GM15510 (cell line): Measurements from ENCODE around the gene GFY.

Source experiments
- POLR2A ChIP-seq: IDR thresholded peaks from 3 replicates; pipeline ENCODE4 v1.6.1; 2011; ENCODE audit warnings: borderline replicate concordance; ENCODE audit not compliant: insufficient read length; ENCODE audit errors: extremely low read depth

Gene GFY

DNA sequence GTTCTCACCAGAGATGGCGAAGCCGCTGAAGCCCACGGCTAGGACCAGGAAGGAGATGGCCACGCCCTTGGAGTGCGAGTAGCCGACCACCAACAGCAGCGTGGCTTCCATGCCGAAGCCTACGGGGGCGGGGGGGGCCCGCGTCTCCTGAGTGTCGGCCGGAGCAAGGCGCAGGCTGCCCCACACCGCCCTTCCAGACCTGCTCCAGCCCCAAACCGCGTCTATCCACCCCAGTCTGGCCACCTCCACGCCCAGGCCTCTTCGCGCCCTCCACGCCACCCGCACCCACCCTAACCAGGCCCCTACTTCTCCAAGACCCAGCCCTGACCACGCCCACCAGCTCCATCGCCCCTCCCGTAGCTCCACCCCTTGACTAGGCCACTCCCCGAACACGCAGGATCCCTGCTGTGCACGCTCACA, 6.2 kb downstream of the GFY start:
- TF ChIP-seq POLR2A: no peak

DNA sequence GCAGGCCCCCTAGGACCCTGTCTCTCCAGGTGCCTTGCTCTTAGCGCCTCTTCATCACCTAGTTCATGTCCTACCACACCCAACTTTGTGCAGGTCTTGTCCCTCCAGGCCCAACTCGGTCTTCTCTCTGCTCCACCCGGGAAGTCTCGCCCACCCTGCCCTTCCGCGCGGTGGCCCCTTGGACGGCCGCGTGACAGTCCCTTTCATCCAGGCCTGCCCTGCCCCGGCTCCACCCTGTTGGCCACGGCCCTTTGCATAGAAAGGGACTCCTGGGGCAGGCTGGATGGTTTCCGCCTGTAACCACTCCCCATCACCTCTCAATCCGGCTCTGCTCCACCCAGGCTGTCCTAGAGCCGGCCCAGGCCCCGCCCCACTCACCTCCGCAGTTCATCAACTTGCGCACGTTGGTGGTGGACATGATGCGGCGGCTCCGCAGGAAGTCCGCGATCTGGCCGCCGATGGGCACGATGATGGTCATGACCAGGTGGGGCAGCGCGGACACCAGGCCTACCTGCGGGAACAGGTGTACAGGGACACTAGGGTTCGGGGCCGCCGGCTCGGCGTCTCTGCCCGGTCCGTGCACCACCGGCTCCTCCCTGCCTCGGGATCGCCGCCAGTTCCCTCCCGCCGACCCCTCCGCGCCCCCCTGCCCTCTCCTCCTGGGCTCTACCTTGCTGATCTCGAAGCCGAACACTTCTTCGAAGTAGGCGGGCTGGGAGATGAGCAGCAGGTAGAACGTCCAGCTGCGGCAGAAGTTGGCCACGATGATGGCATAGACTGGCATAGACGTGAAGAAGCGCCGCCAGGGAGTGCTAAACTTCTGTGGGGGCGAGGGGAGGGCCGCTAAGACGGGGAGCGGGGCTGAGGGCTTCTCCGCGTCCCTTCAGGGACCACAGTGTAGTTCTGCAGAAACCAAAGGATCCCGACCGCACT, 7.2 kb downstream of the GFY start:
- no peak for TF ChIP-seq POLR2A

DNA sequence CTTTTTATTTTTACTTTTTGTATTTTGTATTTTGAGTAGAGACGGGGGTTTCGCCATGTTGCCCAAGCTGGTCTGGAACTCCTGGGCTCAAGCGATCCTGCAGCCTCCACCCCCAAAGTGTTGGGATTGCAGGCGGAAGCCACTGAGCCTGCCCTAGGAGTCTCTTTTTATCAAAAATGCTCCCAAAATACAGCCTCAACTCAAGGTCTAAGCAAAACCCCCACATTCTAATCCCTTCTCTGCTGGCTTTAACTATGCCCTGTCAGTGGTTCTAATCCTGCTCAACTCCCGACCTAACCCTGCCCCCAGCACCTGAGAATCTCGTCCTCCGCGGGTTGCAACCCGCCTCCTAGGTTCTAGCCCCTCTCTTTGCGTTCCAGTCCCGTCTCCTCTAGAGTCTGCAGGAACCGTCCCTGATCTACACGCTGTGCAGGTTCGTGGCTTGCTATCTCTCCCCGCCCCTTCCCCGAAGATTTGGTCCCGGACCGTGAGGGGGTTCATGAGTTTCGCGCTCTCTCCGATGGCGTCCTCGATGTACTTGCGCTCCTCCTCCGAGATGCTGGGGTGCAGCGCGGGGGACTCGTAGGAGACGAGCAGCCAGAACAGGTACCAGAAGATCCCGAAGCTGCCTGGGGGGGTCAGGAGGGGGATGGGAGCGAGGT, 8.2 kb downstream of the GFY start:
- no peak for TF ChIP-seq POLR2A

DNA sequence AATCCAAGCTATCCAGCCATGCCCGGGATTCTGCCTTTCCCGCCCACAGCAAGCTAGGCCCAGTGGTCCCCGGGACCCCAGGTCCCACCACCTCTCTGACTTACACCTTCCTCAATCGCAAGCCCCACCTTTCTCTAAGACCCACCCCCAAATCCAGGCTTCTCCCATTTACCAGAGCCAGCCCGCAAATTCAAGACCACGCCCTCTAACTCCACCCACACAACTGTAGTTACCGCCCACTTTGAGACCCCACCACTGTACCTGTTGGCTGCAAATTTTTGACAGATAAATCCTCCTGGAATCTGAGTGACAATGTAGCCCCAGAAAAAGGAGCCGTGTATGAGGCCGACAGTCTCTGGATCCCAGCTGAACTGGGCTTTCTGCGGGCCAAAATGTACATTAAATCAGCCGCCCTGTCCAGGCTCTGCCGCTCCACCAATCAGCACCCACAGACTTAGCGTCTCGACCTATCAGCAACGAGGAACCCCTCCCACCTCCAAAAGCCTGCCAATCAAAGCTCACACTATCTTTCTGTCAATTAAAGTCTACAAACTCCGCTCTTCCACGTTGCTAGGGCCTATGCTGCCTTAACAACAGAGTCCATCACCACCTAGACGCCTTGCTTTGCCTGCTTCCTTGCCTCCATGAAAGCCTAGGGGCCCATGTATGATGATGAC, 9.9 kb downstream of the GFY start:
- TF ChIP-seq POLR2A: no peak

DNA sequence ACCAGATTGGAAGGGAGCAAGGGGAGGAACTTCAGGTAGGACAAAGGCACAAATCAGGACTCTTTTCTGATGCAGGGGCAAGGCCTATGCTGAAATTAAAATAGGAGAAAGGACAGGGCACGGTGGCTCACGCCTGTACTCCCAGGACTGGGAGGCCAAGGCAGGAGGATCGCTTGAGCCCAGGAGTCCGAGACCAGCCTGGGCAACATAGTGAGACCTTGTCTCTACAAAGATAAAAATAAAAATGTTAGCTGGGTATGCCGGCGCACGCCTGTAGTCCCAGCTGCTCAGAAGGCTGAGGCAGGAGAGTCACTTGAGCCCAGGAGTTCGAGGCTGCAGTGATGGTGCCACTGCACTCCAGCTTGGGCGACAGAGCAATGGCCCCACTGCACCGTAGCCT, 10.5 kb downstream of the GFY start:
- no peak for TF ChIP-seq POLR2A

DNA sequence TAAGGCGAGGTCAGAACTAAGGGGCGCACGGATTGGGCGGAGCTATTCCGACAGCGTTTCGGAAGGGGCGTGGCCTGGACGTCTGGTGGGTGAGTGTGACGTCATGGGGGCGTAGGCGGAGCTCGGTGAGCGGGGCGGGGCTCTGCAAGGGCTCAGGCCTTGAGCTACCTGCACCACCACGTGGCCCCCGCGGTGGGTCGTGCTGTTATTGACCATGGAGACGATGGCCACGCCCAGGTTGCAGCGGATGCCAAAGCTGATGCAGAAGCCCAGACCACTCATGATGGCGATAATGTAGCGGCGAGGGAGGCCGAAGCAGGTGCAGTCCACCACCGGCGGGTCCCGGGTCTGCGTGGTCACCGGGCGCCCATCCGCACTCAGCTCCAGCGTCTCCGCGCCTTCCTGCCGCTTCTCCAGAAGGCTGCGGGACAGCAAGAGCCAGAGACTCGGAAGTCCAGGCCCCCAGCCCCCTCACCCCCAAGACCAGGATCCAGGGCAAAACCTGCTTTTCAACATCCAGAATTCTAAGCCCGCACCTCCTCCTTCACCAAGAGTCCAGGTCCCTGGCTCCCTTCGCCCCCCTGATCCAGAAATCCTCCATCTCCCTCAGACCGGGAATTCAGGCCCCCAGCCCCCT, 11.3 kb downstream of the GFY start:
- no peak for TF ChIP-seq POLR2A

DNA sequence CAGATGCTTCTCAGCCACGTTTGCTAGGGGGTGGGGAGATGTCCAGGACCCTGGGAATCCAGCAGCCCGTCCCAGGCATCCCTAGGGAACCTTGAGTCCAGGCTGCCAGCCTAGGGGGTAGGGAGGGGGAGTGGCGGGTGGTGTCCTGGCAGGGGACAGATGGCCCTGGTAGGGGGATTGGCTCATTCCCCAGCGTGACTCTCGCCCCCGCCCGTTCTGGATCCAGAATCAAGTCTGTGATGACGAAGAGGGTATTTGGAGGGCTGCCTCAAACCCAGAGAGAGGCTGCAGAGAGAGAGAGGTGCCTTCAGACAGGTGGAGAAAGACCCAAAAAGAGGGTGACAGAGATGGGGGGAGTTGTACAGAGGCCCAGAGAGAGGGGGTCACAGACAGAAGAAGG, 12.0 kb downstream of the GFY start:
- TF ChIP-seq POLR2A: no peak

DNA sequence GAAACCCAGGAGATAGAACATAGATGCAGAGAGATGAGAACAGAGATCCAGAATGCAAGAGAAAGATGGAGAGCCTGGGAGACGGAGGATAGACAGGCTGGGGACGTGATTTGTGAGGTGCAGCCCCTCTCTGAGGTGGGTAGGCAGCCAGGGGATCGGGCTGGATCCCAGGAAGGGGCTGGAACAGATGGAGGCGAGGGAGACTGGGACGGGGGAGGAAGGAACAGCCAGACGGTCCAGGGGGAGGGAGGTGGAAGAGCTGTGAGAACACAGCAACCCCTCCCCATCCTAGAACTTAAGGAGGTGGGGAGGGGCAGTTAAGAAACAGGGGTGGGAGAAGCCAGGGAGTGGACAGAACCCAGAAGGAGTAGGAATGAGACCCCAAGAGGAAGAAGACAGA, 13.1 kb downstream of the GFY start:
- no peak for TF ChIP-seq POLR2A

DNA sequence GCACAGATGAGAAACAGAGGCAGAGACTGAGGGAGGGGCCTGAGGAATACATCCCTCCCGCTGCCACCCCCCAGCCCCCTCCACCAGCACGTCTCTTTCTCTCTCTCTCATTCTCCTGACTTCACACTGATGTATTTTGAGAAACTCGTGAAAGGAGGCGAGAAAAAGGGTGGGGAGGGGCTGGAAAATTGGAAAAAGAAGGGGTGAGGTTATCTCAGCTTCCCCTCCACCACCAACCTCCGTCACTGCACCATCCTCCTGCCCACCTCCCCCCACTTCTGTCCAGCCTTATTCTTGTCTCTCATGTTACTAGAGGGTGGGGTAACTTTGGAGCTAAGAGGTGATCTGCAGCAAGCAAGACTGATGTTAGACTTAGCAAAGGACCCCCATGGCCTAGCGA, 14.6 kb downstream of the GFY start:
- TF ChIP-seq POLR2A: no peak

DNA sequence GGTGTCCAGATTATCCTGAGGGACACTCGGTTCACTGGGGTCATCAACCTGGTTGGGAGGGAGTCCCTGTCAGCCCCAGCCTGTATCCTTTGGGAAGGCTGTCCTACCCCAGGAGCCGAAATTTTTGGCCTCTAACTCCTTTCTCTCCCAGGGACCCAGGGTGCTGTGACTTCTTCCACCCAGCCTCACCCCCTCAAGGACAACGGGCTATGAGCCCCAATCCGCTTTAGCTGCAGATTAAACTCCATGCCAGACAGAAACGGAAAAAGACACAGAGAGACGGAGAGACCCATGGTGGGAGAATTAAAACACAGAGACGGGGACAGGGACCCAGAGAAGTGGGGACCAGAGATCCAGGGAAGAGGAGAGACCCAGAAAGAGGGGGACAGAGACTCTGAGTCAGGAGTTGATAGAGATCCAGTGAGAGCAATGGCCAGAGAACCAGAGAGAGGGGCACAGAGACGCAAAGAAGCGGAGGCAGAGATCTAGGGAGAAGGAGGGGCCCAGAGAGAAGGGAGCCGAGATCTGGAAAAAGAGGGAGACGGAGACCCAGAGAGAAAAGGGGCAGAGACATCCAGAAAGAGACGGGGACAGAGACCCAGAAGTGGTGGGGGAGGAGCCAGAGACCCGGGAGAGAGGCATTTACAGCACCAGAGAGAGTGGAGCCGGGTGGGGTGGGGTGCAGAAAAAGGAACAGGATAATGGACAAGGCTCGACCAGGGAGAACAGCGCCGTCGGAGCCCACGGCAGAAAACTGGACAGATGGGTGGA, 15.4 kb downstream of the GFY start:
- TF ChIP-seq POLR2A: no peak

DNA sequence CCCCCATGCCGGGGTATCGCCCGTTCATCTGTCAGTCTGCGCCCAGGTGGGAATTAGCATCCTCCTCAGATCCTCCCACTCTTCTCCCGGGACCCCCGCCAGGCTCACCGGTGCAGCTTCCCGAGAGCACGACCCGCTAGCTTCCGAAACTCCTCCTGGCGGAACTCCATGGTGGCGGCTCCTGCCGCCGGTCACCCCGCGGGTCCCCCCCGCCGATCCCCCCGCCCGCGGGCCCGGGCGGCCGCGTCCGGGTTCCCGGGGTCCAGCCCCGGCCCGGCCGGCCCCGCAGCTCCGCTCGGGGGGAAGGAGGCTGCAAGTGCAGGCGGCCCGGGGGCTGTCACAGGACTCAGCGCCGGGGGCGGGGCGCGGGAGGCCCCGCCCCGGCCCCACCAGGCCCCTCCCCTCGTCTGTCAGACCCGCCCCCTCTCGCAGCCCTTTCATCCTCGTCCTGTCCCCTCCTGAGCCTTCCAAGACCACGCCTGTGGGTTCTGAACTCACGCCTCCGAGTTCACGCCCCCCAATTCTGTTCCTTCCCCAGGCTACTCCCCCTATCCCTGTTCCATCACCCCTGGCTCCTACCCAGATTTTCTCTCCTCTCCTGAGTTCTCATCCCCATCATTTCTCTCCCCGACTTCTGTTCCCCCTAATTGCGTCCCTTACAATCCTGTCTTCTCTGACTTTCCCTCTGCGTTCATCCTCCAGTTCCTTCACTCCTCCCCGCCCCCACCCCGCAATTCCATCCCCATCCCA, 16.2 kb downstream of the GFY start, which contains the start of gene SLC17A7:
Gene SLC17A7, minus strand, starts transcription at position 318 of the 750 bp plus-strand sequence. Its CDS starts 148 bp downstream, at position 170.
- TF ChIP-seq POLR2A: no peak

DNA sequence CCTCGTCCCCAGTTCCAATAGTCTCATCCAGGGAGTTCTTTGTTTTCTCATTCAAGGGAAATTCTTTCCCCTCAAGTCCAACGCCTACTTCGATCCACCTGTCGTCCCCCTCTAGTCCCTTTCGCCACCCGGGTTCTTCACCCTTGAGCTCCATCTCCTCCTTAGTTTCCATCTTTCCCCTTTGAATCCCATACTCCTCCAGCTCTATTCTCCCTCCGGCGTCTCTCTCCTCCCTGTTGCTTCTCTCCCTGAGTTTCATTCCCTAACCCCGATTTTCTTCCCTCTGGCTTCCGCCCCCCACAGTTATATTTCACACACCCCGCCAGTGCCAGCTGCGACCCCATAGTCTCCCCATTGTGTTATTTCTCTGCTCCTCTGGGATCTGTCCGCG, 16.8 kb downstream of the GFY start:
- no peak for TF ChIP-seq POLR2A

DNA sequence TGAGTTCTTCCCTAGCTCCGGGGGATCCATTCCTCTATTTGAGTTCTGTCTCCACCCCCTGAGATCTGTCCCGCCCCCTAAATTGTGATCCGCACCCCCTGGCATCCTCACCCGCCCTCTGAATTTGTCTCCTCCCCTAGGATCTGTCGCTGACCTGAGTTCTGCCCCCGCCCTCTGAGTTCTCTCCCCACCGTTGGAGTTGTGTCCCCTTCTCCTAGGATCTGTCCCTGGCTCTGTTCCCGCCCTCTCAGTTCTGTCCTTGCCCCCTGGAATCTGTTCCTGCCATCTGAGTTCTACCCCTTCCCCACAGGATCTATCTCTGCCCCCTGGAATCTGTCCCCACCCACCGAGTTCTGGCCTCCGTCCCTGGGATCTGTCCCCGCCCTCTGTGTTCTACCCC, 17.2 kb downstream of the GFY start:
- TF ChIP-seq POLR2A: no peak
